Activated T-cell treated with anti-CD3 and anti-CD28 coated beads for 1 hour (primary cell): Measurements from ENCODE around the gene TMOD4.

ENCODE experiments used
- DNase-seq: peaks from one replicate; pipeline ENCODE4 v3.0.0-alpha.2; 2020; ENCODE audit warnings: low read depth

The TMOD4 gene

DNA sequence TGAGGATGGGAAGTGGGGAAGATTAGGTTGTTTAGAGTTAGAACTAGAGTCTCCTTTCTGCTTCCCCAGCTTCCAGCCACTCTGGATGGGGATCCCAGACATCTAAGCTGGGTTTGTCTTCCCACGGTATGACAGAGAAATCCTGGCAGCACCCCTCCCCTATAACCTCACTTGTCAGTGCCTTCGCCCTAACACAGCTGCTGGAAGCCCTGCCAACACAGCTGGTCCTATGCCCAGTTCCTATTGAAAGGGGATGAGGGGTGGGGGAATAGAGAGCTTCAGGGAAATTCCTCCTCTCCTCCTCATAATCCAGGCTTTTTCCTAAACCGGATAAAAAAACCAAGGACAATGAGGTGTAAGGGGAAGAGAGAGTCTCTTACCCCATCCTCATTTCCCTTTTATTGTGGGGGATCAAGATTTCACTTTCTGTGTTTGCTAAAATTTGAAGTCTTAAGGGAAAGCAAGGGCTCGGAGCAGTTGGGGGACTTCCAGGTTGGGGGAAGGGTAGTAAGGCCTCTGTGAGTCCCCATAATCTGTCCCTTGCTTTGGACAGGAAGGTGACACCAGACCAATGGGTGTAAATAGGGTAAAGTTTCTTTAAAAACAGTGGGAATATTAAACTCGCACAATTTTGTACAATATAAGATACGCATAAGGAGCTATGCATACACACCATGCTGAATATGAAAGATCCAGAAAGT is 590 bp downstream of the TMOD4 start:
- no peak for DNase-seq

DNA sequence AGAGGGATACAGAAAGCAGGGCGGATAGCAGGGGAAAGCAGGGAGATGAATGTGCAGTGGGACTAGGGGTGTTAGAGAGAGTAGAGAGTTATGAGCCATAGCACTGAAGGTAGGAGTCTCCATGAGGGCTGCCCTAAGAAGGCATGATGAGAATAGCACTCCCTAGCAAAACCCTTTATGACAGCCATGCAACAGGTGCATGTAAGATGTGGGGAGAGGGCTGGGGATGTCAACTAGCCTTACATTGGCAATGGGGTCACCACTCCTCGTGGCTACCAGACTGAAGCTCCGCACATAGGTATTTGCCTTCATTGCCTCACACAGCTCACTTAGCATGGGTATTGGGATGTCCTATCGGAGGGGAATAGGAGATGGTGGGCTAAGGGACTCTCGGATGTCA is 4.6 kb downstream of the TMOD4 start:
- DNase-seq: no peak

DNA sequence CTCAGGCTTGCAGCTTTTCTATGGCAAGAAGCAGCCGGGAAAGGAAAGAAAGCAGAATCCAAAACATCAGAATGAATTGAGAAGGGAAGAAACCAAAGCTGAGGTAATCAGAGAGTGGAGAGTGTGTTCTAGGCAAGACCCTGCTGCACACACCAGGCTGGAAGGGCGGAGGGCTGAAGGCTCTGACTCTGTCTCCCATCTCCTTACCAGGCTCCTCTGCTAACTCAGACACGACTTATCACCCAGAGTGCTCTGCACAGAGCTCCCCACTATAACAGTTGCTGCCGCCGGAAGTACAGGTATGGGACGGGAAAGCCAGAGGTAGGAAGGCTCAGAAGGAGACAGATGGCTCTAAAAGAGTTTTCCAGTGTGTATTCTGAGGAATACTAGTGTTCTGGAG is 8.7 kb downstream of the TMOD4 start:
- no peak for DNase-seq

DNA sequence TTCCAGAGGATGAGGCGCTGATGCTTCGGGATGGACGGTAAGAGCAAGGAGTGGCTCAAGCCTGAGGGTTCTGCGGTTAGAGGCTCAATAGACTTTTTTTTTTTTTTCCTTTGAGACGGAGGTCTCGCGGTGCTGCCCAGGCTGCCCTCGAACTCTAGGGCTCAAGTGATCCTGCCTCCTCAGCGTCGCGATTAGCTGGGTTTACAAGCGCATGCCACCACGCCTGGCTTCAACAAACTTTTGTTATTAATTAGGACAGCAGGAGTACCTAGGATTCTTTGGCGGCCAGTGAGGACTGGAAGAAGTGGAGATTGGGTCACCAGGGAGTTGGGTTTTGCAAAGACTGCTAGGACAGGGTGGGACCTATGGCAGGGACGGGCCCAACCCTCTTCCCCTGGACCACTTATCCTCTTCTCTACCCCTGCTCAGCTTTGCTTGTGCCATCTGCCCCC is 9.2 kb downstream of the TMOD4 start:
- no peak for DNase-seq

DNA sequence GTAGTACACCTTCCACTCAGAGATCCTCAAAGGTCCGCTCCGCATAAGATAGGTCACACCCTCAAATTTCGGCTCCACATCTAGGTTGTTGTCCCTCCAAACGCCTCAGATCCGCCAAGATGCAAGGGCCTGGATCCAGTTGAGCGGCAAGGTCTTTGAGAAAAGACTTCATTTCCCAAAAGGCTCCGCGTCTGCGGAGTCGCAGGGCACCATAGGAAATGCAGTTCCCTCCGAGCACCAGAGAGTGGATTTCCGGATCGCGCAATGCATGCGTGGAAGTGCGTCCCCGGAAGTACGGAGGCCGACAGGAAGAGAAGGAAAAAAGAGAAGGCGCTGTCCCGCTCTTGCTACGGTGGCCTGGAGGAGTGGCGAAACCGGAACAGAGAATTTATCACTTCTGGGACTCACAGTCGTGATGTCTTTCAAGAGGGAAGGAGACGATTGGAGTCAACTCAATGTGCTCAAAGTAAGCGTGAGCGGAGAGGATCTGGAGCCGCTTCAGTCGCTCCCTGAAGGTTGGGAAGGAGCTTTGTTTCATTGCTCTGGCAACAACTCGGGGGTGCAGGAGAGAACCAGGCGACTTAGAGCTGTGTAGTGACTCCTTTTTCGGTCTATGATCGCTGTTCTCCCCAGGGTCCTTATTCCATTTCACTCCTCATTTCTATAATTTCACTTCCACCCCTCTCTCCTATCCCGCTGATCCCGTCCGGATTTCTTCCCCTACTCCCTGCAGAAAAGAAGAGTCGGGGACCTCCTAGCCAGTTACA is 9.9 kb downstream of the TMOD4 start, which contains the start of the genes LYSMD1 and SCNM1:
Gene LYSMD1, minus strand, starts transcription at position 165 of the 767 bp plus-strand sequence. CDS start 644 bp downstream, outside the sequence.
Gene SCNM1, plus strand, starts transcription at position 407 of the 767 bp plus-strand sequence. Its CDS starts 9 bp downstream, at position 416.
- peak; percentile 90 for DNase-seq

DNA sequence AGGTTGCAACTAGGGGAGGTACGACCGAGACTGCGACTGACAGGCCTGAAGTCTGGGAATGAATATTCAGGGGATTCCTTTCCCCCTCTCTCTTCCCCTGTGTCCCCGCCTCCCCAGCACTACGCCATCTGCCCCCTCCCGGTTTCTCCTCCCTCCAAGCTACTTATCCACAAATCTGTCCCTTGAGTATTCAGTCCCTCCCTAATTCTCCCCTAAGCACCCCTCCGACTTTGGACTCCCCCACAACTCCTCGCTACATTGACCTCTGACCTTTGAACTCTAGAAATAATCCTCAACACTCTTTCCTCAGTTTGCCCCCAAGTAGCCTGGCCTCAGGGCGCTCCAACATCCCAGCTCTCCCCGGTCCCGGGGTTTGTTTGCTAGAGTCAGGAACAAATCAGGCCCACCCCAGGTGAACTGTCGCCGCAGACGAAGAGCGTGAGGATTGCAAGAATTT is 10.5 kb downstream of the TMOD4 start:
- no peak for DNase-seq

DNA sequence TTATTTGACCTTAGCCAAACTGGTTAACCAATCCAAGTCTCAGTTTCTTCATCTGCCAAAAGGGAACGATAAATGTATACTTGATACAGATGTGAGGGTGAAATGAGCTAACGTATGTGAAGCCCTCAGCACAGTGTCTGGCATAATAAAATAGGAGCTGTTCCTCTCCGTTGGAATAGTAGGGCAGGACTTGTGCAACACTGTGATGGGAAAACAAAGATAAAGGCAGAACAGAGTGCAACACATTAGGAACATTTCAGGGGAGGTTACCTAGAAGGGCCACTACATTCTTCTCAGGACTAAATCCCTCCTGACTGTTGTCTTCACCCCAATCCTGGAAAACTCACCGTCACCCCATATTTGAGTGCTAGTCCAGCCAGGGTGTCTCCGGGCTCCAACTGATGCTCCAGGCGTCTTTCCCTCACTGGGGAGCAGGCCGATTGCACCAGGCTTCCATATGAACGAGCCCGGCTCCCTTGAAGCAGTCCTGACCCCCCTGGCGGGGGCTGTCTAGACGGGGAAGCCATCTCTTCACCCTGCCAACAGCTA is 11.0 kb downstream of the TMOD4 start:
- DNase-seq: no peak

DNA sequence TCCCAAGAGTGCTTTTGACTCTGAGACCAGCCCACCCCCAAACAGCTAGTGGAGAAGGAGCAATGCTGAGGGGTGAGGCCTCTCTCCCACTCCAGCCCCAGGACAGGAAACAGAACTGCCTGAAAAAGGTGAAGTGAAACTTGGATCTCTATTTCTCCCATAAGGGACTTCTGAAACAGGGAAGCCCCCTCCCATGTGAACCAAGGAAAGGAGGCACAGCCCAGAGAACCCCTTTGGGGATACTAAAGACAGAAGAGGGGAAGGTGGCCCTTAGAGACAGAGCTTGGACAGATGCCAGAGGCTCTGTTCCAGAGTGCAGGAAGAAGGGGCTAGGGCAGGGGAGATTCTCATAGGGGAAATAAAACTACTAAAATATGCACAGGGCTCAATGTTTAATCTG is 16.4 kb downstream of the TMOD4 start:
- DNase-seq: no peak

DNA sequence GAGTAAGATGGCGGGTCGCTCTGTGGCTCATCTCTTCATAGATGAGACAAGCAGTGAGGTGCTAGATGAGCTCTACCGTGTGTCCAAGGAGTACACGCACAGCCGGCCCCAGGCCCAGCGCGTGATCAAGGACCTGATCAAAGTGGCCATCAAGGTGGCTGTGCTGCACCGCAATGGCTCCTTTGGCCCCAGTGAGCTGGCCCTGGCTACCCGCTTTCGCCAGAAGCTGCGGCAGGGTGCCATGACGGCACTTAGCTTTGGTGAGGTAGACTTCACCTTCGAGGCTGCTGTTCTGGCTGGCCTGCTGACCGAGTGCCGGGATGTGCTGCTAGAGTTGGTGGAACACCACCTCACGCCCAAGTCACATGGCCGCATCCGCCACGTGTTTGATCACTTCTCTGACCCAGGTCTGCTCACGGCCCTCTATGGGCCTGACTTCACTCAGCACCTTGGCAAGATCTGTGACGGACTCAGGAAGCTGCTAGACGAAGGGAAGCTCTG is 17.0 kb downstream of the TMOD4 start:
- no peak for DNase-seq

DNA sequence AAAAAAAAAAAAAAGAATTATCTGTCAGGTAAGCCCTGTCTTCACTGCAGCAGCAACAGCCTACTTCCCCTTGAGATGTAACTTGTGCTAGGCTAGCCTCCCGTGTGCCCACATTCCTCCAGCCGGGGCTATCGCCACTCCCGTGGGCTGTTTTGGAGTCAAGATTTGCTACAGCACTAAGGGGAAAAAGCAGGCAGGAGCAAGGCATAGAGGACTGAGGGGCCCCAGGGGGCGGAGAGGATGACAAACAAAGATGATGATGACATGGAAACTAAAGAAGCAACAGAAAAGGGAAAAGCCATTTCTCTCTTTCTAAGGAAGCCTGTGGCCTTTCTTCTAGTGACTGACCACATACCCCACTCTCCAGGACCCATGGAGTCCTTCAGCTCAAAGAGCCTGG is 17.5 kb downstream of the TMOD4 start:
- no peak for DNase-seq

DNA sequence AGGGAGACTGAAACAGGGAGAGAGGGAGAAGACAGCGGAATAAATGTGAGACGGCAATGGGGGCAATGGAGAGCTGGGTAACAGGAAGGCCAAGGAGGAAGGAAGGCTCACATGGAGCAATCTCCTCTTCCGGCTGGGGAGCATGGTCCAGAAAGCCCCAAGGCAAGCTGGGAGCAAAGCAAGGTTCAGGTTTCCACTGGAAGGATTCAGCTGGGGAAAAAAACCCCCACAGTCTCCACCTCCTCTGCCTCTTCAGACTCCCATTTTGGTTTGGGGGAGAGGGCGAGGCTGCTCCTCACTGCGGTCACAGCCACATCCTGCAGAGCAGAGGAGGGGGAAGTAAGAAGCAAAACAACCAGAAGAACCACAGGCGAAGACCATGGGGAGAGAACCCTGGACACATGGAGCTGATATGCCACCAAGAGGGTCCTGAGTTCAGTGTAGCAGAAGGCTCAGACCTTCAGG is 18.7 kb downstream of the TMOD4 start:
- DNase-seq: peak; percentile 31

DNA sequence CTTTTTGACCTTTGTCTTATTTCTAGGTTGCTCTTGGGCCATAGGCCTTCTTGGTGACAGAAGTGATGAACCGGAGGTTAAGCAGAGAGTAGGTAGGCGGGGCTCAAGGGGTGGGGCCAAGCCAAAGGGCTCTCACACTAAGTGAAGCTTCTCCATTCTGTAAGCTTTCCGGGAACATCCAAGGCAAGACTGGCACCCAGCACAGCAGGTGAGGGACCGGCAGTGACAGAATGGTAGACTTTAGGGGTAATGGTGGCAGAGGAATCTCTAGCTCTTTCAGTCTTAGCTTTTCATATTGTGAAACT is 19.3 kb downstream of the TMOD4 start, which contains the start of gene TNFAIP8L2:
Gene TNFAIP8L2, plus strand, starts transcription at position 135 of the 305 bp plus-strand sequence. CDS start 2,049 bp downstream, outside the sequence.
- DNase-seq: peak; percentile 69

DNA sequence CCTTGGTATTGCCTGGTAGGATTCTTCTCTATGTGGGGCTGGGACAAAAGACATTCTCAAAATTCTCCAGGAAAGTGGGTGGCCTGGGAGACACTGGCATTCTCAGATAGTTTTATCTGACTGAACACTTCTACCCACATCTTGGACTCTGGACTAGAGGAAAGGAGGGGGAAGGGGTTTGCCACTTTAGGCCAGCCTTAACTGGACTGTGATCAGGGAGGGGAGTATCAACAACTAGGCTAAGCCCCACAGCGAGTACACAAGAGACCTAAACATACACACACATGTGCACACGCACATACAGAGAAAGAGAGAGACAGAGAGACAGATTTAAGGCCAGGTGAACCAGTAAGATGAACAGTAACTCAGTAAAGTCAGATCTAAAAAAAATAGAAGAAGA is 28.1 kb downstream of the TMOD4 start:
- DNase-seq: no peak

DNA sequence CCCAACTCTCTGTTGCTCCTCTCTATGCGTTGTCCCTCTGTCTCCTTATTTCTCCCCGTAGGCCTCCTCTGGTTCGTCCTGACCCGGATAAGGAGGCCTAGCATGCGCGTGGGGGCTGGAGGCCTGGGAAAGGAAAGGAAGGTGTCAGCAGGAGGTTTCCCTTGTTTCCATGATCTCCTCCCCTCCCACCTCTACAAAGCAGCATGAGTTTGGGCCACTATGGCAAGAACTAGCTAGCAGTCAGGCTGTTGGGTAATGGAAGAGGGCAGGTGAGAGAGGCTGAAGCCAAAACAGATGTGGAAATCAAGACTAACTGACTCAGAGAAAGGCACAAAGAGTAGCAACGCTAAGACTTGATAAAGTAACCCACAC is 28.7 kb downstream of the TMOD4 start:
- DNase-seq: no peak

DNA sequence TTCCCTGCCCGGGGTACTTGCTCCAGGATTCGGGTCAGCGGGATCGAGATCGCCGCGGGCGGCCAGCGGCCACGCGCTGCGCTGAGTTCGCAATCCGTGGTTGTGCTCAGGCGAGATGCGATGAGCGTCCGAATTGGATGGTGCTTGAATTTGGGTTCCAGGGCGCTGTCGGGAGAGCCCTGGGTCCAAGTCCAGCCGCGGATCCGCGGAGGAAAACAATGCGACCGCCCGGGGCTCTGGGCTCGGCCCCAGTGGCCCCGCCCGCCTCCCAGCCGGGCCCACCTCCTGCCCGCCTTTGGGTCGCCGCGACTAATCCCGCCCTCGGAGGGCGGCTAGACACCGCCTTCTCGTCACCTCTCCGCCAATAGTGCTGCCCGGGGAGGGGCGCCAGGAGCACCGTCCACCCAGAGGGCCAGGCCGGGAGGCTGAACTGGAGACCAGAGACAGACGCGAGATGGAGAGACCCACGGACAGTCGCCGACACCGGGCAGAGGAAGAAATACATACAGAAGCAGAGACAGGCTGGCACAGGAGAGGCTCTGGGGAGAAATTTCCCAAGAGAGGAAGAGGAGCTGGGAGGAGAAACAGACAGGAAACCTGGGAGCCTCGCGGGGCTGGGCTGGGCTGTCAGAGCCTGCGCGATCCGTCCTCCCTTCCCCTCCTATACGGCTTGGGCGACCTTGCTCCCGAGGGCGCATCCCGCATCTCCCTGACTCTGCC is 29.2 kb downstream of the TMOD4 start, which contains the start of gene SEMA6C:
Gene SEMA6C, minus strand, starts transcription at position 220 of the 720 bp plus-strand sequence. CDS start 4,010 bp downstream, outside the sequence.
- peak; percentile 79 for DNase-seq

DNA sequence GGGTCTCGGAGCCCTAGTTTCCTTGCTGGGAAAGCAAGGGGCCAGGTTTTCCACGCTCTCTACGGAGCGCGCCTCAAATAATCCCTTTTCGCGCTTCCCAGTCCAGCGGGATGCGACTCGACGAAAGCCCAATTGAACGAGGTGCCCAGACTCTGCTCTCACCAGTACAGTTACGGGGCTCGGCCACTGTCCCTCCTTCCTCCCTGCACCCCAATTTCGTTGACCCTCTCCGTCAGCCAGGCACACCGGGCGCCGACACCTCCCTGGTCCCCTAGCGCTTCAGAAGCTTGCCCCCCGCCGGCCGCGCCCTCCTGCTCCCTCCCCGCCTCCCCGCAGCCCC is 29.7 kb downstream of the TMOD4 start:
- no peak for DNase-seq

DNA sequence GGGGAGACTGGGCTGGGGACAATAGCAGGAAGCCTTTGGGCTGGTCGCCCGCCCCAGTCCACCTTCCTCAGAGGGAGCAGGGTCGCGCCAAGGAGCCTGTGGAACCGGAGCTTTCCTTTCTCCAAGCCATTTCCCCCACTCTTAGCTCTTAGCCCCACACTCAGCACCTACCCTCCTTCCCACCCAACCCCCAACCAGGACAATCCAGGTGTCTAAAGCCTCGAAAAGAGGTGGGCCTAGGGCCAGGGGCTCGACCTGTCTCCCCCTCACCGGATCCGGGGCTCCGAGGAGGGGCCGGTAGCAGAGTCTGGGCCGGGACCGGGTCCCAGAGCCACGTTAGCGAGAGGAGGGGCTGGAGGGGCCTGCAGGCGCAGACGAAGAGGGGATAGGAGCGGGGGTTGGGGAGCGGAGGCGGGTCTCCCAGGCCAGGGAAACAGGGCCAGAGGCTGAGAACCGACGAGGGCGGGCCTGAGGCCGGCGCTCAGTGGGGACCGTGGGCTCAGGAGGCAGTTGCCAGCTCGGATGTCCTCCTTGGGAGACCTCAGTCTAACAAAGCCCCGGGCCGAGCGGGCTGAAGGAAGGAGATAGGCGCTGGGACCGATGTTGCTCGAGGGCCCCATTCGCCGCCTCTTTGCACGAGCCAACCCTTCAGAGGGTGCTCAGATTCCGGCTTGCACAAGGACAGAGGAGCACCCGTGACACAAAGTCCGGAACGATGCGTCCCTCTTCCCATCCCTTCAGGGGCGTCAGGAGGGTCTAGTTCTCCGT is 30.3 kb downstream of the TMOD4 start:
- DNase-seq: no peak

DNA sequence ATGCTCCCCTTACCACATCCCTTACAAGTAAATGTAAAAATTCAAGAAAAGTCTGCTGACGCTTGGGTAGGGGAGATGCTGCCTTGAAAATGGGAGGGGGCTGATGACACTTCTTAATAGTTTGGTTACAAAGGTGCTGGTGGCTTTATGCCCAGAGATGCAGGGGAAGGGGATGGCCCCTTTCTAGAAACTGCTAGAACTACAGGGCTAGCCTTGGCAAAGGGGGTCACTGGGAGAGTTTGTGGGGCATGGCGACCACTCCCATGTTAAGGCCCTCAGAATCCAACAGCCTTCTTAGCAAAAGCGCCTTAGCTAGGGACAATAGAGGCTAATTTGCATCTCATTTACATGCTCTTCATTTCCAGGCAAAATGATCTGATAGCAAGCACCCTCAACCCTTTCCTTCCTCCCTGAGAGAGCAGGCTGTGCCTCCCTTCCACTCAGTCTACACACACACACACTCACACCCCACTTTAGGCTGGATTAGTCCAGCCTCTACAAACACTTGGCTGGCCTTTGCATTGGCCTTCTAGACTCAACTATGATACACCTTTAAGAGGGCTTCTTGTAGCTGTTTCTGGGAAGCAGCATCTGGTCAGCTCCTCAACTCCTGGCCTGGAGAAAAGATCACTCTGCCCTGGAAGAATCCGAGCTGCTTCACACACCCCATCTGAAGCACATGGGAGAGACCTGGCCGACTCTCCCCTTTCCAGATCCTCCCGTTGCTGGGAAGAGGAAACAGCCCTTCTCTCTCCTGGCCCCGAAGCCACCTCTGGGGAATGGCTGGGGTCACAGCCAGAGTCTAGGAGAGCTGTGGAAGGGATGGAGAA is 31.1 kb downstream of the TMOD4 start:
- DNase-seq: no peak

DNA sequence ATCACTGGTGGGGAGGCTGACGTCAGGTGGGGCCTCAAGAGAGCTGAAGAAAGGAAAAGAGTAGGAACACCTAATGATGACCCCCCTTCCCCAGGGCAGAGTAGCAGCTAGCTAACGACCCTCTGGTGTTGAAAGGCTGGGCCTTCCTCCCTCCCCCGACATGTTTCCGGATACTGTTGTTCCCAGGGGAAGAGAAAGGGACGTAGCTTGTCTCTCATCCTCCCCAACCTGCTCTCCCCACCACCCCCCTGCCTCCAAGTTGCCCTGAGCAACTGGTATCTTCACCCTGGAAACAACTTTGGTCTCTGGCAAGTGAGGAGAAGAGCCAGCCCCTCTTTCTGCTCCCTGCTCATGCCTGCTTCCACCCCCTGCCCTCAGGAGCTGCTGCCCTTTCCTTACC is 31.8 kb downstream of the TMOD4 start:
- no peak for DNase-seq

DNA sequence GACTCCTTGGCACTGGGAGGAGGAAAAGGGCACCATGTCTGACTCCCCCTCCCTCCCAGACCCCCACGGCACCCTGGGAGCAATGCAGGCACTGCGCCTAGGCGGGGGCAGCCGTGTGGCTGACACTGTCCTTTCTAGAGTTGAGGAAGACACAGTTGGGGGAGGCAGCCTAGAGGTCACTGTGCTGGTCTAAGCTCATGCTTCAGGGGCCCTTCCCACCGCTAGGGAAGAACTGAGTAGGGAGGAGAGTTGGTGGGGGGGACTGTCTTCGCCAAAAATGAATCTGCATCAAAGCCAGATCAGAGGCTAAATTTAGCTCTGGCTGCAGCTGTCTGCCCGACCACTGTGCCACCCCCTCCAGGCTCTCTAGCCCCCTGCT is 32.7 kb downstream of the TMOD4 start:
- DNase-seq: no peak
